ENCODE measurements around the gene CCDC34. TPM values are rescaled to one million over a fixed set of nuclear protein-coding genes. Genes with fewer than 3 reads are reported as not detected.

CCDC34 gene
- total and polyA plus RNA-seq, 2 experiments from 2014 or later = 10.1 to 56.0 TPM

- no peak overlapping the region for H2AFZ ChIP-seq
- peaks cover 40% of the 10 kb centered on the region for H3K4me1 Mint-ChIP-seq
- no peak overlapping the region for H3K27ac ChIP-seq (ENCODE audit: low read depth)
- H3K4me3 Mint-ChIP-seq = no peak overlapping the region
- no peaks in the 10 kb centered on the region for H3K36me3 ChIP-seq (ENCODE audit: insufficient read depth)
- H3K27ac Mint-ChIP-seq = no peak overlapping the region
- H3K9me3 Mint-ChIP-seq = no peaks in the 10 kb centered on the region
- no peaks in the 10 kb centered on the region for H4K20me1 ChIP-seq (replicated peaks; ENCODE audit: insufficient read depth)
- ATAC-seq (no peak; the same call in 2 of the 3 replicates), DNase-seq (ENCODE audit: low spot score) (peak; percentile 45)
- no peaks in the 10 kb centered on the region for H3K79me2 ChIP-seq (replicated peaks; ENCODE audit: insufficient read depth)
- H3K36me3 Mint-ChIP-seq (ENCODE audit: low read depth) = peaks cover 6% of the 10 kb centered on the region; the same call in 2 of the 3 replicates
- TF ChIP-seq ZNF462 (CRISPR knock-in tag; IDR thresholded peaks at IDR 0.05) (no peak), JUNB (IDR thresholded peaks at IDR 0.05; ENCODE audit: unreplicated experiment) (no peak), NANOG (IDR thresholded peaks at IDR 0.05; ENCODE audit: borderline replicate concordance) (no peak), EZH2 (IDR thresholded peaks at IDR 0.05; ENCODE audit: low read depth, unreplicated experiment) (no peak), CREB1 (CRISPR knock-in tag; IDR thresholded peaks at IDR 0.05; ENCODE audit: low read depth) (no peak), ZNF114 (CRISPR knock-in tag; IDR thresholded peaks at IDR 0.05) (no peak), ZNF331 (CRISPR knock-in tag; IDR thresholded peaks at IDR 0.05; ENCODE audit: low read depth) (no peak)
- TF ChIP-seq, protein P1, sequence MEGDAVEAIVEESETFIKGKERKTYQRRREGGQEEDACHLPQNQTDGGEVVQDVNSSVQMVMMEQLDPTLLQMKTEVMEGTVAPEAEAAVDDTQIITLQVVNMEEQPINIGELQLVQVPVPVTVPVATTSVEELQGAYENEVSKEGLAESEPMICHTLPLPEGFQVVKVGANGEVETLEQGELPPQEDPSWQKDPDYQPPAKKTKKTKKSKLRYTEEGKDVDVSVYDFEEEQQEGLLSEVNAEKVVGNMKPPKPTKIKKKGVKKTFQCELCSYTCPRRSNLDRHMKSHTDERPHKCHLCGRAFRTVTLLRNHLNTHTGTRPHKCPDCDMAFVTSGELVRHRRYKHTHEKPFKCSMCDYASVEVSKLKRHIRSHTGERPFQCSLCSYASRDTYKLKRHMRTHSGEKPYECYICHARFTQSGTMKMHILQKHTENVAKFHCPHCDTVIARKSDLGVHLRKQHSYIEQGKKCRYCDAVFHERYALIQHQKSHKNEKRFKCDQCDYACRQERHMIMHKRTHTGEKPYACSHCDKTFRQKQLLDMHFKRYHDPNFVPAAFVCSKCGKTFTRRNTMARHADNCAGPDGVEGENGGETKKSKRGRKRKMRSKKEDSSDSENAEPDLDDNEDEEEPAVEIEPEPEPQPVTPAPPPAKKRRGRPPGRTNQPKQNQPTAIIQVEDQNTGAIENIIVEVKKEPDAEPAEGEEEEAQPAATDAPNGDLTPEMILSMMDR (conservative IDR thresholded peaks at IDR 0.05; ENCODE audit: low read depth in 2 of 2) = no peak
- no peak overlapping the region for H3K4me2 ChIP-seq
- no peak overlapping the region for H3K4me3 ChIP-seq
- no peaks in the 10 kb centered on the region for H3K27me3 ChIP-seq (ENCODE audit: insufficient read depth)
- H3K27me3 Mint-ChIP-seq (ENCODE audit: insufficient read depth, low read depth, poor library complexity) = no peaks in the 10 kb centered on the region
- H3K9me2 ChIP-seq (ENCODE audit: insufficient read depth) = no peaks in the 10 kb centered on the region
- no peaks in the 10 kb centered on the region for H3F3A ChIP-seq (replicated peaks; ENCODE audit: low read depth)
- H3K4me1 ChIP-seq (ENCODE audit: insufficient read depth) = peaks cover 44% of the 10 kb centered on the region
Measured at GRCh38 chr11:27352781-27353180, 10.2 kb downstream of the CCDC34 start.

Data from GM23338 (cell line).